Osteoblast (primary cell): Measurements from ENCODE around the gene NHSL2. TPM values are rescaled to one million over a fixed set of nuclear protein-coding genes. Genes with fewer than 3 reads are reported as not detected.
A peak's percentile ranks its signal among the peaks of the same experiment; 100 is the strongest.
"Not testable (repeated sequence)": the region's sequence is repeated elsewhere in the genome, so short reads cannot be mapped to it uniquely, and the experiment has no call there.

Experiments used
- DNase-seq: peaks from one replicate; pipeline ENCODE4 v3.0.0; 2011; ENCODE audit warnings: low spot score, mixed read lengths; ENCODE audit not compliant: insufficient read length; ENCODE audit errors: missing footprints
- H2AFZ ChIP-seq: 2 replicates; pipeline ENCODE4 v1.6.0; 2011; ENCODE audit warnings: mild to moderate bottlenecking, low read length
- H3K27ac ChIP-seq: 2 replicates; pipeline ENCODE4 v1.5.1; 2011; ENCODE audit warnings: mild to moderate bottlenecking, low read depth, low read length, moderate library complexity
- H3K27me3 ChIP-seq: 2 replicates; pipeline ENCODE4 v1.6.0; 2012; ENCODE audit warnings: mild to moderate bottlenecking, control low read depth, inconsistent platforms, low read length, moderate library complexity; ENCODE audit not compliant: insufficient read depth
- H3K36me3 ChIP-seq: 2 replicates; pipeline ENCODE4 v1.5.1; 2011; ENCODE audit warnings: mild to moderate bottlenecking, low read length, control low read depth, moderate library complexity; ENCODE audit not compliant: insufficient read depth
- H3K4me1 ChIP-seq: 2 replicates; pipeline ENCODE4 v1.5.1; 2011; ENCODE audit warnings: mild to moderate bottlenecking, low read length, control low read depth, moderate library complexity; ENCODE audit not compliant: insufficient read depth
- H3K4me2 ChIP-seq: 2 replicates; pipeline ENCODE4 v1.6.0; 2011; ENCODE audit warnings: mild to moderate bottlenecking, low read length; ENCODE audit not compliant: insufficient read depth
- H3K4me3 ChIP-seq: fragments of 200-600 bp; sonication (generic); 3 replicates; pipeline ENCODE4 v1.5.1; 2012; ENCODE audit warnings: mild to moderate bottlenecking, low read length, inconsistent platforms; ENCODE audit not compliant: insufficient read depth
- H3K79me2 ChIP-seq: 2 replicates; pipeline ENCODE4 v1.6.0; 2012; ENCODE audit warnings: mild to moderate bottlenecking, low read length, control low read depth, inconsistent platforms; ENCODE audit not compliant: insufficient read depth
- H3K9me3 ChIP-seq: 2 replicates; pipeline ENCODE4 v1.5.1; 2011; ENCODE audit warnings: low read depth, low read length, control low read depth
- H4K20me1 ChIP-seq: 2 replicates; pipeline ENCODE4 v1.6.0; 2012; ENCODE audit warnings: mild to moderate bottlenecking, low read length, control low read depth; ENCODE audit not compliant: insufficient read depth
- total RNA-seq: library from RNA; depleted of rRNA; stranded (reverse); fragments of >200 nt; gene quantifications from 2 replicates; pipeline ENCODE4 v1.2.3, GENCODE V29; 2012
- TF ChIP-seq, protein P1 (sequence below): IDR thresholded peaks from 2 replicates; pipeline ENCODE4 v1.5.1; 2011; ENCODE audit warnings: mild to moderate bottlenecking, low read depth, low read length, moderate library complexity; ENCODE audit errors: extremely low read depth

The NHSL2 gene
- total RNA-seq, 1 donor = 1.1 TPM

DNA sequence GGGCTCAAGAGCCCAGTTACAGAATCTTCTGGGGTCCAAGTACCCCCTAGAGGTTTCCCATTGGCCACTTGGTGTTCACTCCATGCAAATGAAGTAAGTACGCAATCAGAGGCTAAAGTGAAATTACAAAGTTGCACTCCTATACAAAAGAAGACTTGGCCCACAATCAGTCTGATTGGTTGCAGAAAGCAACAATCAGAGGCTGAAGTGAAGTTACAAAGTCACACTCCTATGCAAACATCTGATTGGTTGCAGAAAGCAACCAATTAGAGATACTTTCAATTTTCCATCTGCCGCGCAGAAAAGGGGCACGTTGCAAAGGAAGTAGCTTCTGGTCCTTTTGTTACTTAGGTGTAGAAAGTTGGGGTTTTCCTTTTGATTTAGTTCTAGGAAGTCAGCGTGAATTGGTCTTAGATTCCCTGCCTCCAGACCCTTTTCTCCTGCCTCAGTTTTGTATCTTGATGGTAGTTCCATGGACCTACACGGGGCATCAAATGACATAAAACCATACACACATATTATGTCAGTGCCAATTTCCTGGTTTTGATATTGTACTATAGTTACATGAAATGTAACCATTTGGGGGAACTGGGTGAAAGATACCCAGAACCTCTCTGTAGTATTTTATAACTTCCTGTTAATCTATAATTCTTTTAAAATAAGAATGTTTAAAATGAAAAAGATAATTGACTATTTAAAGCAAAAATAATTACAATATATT is 258.5 kb downstream of the NHSL2 start:
- no peak for DNase-seq
- Histone ChIP-seq H3K4me3 (peak overlapping the region; percentile 49), H3K27me3 (peaks cover 4% of the 10 kb centered on the region), H3K9me3 (no peaks in the 10 kb centered on the region), H3K36me3 (no peaks in the 10 kb centered on the region), H2AFZ (peak overlapping the region; percentile 78), H4K20me1 (no peaks in the 10 kb centered on the region), H3K4me1 (no peaks in the 10 kb centered on the region), H3K4me2 (peak overlapping the region; percentile 61), H3K79me2 (no peaks in the 10 kb centered on the region), H3K27ac (no peak overlapping the region)
- TF ChIP-seq, protein P1, sequence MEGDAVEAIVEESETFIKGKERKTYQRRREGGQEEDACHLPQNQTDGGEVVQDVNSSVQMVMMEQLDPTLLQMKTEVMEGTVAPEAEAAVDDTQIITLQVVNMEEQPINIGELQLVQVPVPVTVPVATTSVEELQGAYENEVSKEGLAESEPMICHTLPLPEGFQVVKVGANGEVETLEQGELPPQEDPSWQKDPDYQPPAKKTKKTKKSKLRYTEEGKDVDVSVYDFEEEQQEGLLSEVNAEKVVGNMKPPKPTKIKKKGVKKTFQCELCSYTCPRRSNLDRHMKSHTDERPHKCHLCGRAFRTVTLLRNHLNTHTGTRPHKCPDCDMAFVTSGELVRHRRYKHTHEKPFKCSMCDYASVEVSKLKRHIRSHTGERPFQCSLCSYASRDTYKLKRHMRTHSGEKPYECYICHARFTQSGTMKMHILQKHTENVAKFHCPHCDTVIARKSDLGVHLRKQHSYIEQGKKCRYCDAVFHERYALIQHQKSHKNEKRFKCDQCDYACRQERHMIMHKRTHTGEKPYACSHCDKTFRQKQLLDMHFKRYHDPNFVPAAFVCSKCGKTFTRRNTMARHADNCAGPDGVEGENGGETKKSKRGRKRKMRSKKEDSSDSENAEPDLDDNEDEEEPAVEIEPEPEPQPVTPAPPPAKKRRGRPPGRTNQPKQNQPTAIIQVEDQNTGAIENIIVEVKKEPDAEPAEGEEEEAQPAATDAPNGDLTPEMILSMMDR = no peak

DNA sequence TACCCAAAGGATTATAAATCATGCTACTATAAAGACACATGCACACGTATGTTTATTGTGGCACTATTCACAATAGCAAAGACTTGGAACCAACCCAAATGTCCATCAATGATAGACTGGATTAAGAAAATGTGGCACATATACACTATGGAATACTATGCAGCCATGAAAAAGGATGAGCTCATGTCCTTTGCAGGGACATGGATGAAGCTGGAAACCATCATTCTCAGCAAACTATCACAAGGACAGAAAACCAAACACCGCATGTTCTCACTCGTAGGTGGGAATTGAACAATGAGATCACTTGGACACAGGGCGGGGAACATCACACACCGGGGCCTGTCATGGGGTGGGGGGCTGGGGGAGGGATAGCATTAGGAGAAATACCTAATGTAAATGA is 265.6 kb downstream of the NHSL2 start:
- H4K20me1 ChIP-seq, H3K79me2 ChIP-seq, H3K4me1 ChIP-seq, H3K4me2 ChIP-seq, H3K36me3 ChIP-seq, H2AFZ ChIP-seq, H3K4me3 ChIP-seq, H3K27ac ChIP-seq, DNase-seq, H3K27me3 ChIP-seq, H3K9me3 ChIP-seq: not testable (repeated sequence)

DNA sequence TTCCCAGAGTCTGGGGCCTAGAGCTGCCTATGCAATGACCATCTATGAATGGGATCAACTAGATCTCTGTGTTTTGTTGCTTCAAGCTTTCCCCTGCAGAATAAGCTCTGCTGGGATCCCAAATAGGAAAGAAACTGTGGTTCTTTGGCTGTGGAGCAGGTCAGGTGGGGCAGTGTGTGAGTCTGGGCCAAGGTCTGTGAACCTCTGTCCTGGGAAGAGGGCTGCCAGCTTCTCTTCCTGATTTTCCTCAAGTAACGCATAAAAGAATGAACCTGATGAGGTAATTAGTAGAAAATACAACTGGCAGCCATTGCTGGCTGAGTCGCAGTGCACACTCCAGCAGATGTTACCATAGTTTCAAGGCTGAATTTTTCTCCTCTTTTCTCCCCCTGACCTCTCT is 266.3 kb downstream of the NHSL2 start:
- Histone ChIP-seq H3K4me1 (peaks cover 3% of the 10 kb centered on the region), H3K9me3 (no peaks in the 10 kb centered on the region), H3K4me2 (no peak overlapping the region), H3K4me3 (no peak overlapping the region), H3K27ac (no peak overlapping the region), H3K27me3 (no peaks in the 10 kb centered on the region), H3K79me2 (peaks cover 4% of the 10 kb centered on the region), H3K36me3 (no peaks in the 10 kb centered on the region), H4K20me1 (no peaks in the 10 kb centered on the region), H2AFZ (no peak overlapping the region)
- TF ChIP-seq, protein P1 = no peak
- DNase-seq = no peak

DNA sequence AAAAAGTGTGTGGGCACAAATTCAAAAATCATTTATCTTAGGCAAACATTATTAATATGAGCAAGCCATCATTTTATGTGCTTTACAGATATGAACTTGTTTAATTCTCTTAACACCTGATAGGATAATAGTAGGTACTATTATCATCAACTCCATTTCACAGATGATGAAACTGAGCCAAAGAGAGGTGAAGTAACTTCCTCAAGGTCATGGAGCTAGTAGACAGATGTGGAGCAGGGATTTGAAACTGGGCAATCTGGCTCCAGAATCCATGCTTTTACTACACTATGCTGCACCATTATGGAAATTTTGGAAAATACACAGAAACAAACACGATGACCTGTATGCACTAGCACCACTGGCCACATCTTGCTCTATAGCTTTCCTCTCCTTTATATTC is 269.9 kb downstream of the NHSL2 start:
- H3K9me3 ChIP-seq = no peaks in the 10 kb centered on the region
- H3K4me1 ChIP-seq = peaks cover 9% of the 10 kb centered on the region
- peaks cover 6% of the 10 kb centered on the region for H3K27me3 ChIP-seq
- peak overlapping the region; percentile 90 for H3K4me3 ChIP-seq
- H3K27ac ChIP-seq = no peak overlapping the region
- TF ChIP-seq, protein P1 = no peak
- no peaks in the 10 kb centered on the region for H3K36me3 ChIP-seq
- no peaks in the 10 kb centered on the region for H4K20me1 ChIP-seq
- H2AFZ ChIP-seq = peak overlapping the region; percentile 86
- peak overlapping the region; percentile 89 for H3K4me2 ChIP-seq
- H3K79me2 ChIP-seq = peaks cover 20% of the 10 kb centered on the region
- no peak for DNase-seq
